Endothelial cell of umbilical vein (primary cell): Measurements from ENCODE around the gene ARPC5.

Experiments used
- EZH2 ChIP-seq: IDR thresholded peaks from 2 replicates; pipeline ENCODE4 v1.6.1; 2012; ENCODE audit warnings: borderline replicate concordance, low read depth, mild to moderate bottlenecking, moderate library complexity, low read length, inconsistent platforms; ENCODE audit not compliant: severe bottlenecking
- GATA2 ChIP-seq: IDR thresholded peaks from 2 replicates; pipeline ENCODE4 v1.7.0; 2011; ENCODE audit warnings: low read depth, mild to moderate bottlenecking, moderate library complexity, mixed read lengths, low read length; ENCODE audit not compliant: insufficient read length, insufficient read depth
- JUN ChIP-seq: IDR thresholded peaks from 2 replicates; pipeline ENCODE4 v1.6.1; 2011; ENCODE audit warnings: borderline replicate concordance, low read depth; ENCODE audit not compliant: insufficient read length, insufficient read depth
- POLR2A ChIP-seq: IDR thresholded peaks from 2 replicates; pipeline ENCODE4 v1.6.1; 2012; ENCODE audit warnings: low read depth, mild to moderate bottlenecking, control low read depth, low read length
- POLR2AphosphoS5 ChIP-seq: IDR thresholded peaks from 2 replicates; pipeline ENCODE4 v1.6.1; 2012; ENCODE audit warnings: low read depth, mild to moderate bottlenecking, control low read depth, low read length, moderate library complexity; ENCODE audit not compliant: insufficient read depth
- TF ChIP-seq, protein P1 (sequence below), 2 donors: IDR thresholded peaks; 1 replicate in 1 of 2; 2 replicates in 1 of 2; pipeline ENCODE4 v1.5.1; 2011; ENCODE audit warnings: low read length in 2 of 2, mild to moderate bottlenecking in 2 of 2, moderate library complexity in 2 of 2, control low read depth in 1 of 2, inconsistent platforms in 1 of 2, low read depth in 1 of 2; ENCODE audit not compliant: insufficient read depth in 1 of 2; ENCODE audit errors: extremely low read depth in 1 of 2

DNA sequence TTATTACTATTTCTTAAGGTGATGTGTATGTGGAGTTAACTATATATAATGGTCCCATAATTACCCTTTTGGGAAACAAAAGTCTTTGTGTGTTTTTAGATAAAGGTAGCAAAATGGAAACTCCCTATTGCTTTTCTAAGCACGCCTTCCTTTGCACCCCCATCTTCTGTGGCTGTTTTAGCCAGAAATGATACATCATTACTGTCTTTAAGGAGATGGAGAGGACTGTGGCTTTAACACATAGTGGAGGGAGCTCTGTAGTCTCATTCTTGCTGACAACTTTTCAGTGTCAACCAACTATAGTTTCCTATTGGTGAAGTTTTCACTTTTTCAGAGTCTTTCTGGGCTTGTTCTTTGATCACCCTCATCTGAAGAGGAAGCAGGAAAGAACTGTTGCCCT, 16.5 kb upstream of the ARPC5 start:
- TF ChIP-seq POLR2AphosphoS5 (no peak), EZH2 (no peak), JUN (no peak), POLR2A (no peak), GATA2 (no peak)
- TF ChIP-seq, protein P1, sequence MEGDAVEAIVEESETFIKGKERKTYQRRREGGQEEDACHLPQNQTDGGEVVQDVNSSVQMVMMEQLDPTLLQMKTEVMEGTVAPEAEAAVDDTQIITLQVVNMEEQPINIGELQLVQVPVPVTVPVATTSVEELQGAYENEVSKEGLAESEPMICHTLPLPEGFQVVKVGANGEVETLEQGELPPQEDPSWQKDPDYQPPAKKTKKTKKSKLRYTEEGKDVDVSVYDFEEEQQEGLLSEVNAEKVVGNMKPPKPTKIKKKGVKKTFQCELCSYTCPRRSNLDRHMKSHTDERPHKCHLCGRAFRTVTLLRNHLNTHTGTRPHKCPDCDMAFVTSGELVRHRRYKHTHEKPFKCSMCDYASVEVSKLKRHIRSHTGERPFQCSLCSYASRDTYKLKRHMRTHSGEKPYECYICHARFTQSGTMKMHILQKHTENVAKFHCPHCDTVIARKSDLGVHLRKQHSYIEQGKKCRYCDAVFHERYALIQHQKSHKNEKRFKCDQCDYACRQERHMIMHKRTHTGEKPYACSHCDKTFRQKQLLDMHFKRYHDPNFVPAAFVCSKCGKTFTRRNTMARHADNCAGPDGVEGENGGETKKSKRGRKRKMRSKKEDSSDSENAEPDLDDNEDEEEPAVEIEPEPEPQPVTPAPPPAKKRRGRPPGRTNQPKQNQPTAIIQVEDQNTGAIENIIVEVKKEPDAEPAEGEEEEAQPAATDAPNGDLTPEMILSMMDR (IDR thresholded peaks at IDR 0.05; ENCODE audit: extremely low read depth in 1 of 2, insufficient read depth in 1 of 2, low read depth in 1 of 2, low read length in 2 of 2), result no peak
